ENCODE results near the gene COX4I1. TPM values are rescaled to one million over a fixed set of nuclear protein-coding genes. Genes with fewer than 3 reads are reported as not detected.

COX4I1 gene
- total and polyA plus RNA-seq, 2 of the 8 experiments (the other 6 are each of a cell fraction or from before 2014, with no cell fraction given): 507 to 707 TPM

DNA sequence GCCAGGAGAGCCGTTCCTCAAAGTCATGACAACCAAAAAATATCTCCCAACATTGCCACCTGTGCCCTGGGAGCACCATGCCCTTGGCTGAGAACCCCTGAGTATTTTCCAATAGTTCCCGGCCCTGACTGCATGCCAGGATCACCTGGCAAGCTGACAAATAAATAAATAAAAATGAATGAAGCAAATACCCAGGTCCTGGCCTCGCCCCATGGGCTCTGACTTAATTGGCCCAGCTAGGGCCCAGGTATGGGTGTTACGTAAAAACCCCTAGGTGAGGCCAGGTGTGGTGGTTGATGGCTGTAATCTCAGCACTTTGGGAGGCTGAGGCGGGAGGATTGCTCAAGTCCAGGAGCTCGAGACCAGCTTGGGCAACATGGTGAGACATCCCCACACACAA lies 45.9 kb upstream of the COX4I1 start (continued):
- TF ChIP-seq CHD7 (IDR thresholded peaks at IDR 0.05; ENCODE audit: insufficient replicate concordance, low read length): no peak
